ENCODE data around the gene MMEL1.
"Not testable (repeated sequence)": the region's sequence is repeated elsewhere in the genome, so short reads cannot be mapped to it uniquely, and the experiment has no call there.

MMEL1 gene

DNA sequence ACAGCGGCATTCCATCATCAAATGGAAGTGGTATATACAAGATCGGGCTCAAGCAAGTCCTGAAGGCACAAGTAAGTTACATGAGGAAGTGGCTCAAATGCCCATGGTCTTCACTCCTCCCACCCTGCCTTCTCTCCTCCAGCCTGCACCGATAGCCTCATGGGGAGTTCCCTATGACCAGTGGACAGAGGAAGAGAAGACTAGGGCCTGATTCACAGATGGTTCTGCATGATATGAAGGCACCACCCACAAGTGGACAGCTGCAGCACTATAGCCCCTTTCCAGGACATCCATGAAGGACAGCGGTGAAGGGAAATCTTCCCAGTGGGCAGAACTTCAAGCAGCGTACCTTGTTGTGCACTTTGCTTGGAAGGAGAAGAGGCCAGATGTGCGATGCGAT lies 7.1 kb downstream of the MMEL1 start:
- DNase-seq: not testable (repeated sequence)

GRCh38 chr1:2625311-2625710 lies 7.5 kb downstream of the MMEL1 start:
- DNase-seq: no peak

DNA sequence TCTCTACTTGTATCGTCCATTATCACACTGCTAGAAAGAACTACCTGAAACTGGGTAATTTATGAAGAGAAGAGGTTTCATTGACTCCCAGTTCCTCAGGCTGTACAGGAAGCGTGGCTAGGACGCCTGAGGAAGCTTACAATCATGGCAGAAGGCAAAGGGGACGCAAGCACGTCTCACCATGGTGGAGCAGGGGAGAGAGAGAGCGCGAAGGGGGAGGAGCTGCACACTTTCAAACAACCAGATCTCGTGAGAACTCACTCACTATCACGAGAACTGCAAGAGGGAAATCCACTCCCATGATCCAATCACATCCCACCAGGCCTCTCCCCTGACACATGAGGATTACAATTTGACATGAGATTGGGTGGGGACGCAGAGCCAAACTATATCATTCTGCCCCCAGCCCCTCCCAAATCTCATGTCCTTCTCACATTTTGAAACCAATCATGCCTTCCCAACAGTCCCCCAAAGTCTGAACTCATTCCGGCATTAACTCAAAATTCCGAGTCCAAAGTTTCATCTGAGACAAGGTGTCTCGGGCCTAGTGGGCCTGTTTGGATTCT lies 8.0 kb downstream of the MMEL1 start:
- no peak for DNase-seq

GRCh38 chr1:2623571-2624337 lies 9.1 kb downstream of the MMEL1 start:
- DNase-seq: no peak

GRCh38 chr1:2617971-2618470 lies 14.8 kb downstream of the MMEL1 start:
- no peak for DNase-seq

GRCh38 chr1:2614145-2614544 lies 18.7 kb downstream of the MMEL1 start:
- no peak for DNase-seq

- no peak for DNase-seq
Observed at GRCh38 chr1:2612591-2613365, 20.0 kb downstream of the MMEL1 start.

DNA sequence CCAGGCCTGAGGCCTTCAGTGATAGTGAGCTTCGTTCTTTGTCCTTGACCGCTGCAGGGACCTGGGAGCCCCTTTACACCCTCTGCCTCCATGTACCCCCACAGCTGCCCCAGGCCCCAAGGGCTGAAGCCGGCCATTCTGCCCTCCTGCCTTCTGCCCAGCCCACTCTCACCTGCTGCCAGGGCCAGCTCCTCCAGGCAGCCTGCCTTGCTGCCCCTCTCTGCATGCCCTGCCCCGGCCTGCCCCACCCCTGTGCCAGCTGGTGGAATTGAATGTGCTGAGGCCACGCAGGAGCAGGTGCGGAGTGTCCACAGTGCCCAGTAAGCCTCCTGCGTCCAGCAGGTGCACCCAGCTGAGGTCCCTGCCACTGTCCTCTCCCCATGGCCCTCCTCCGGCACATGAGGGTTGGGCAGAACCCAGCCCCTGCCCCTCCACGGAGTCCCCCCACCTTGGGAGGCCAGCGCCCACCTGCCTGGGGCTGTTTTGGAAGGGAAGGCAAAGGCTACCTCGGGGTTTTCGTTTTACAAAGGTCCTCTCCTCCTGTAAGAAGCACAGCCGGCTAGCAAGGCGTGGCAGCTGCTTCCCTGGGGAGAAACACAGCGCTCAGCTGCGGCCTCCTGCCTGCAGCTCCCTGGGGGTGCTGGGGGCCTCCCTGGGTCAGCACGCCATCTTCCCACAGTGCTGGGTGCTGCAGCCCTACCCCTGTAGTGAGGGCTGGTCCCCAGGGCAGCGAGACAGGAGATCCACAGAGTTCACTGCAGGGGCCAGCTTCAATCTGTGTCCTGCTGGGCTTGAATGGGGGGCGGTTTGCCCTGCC lies 21.0 kb downstream of the MMEL1 start:
- no peak for DNase-seq

- no peak for DNase-seq
Observed at GRCh38 chr1:2611031-2611501, 21.8 kb downstream of the MMEL1 start.

GRCh38 chr1:2610036-2610959 lies 22.5 kb downstream of the MMEL1 start:
- DNase-seq: no peak

- no peak for DNase-seq
Observed at GRCh38 chr1:2609319-2610035, 23.3 kb downstream of the MMEL1 start.

- no peak for DNase-seq
Observed at GRCh38 chr1:2607641-2608091, 25.1 kb downstream of the MMEL1 start.

GRCh38 chr1:2606881-2607621 lies 25.8 kb downstream of the MMEL1 start:
- DNase-seq: no peak

DNA sequence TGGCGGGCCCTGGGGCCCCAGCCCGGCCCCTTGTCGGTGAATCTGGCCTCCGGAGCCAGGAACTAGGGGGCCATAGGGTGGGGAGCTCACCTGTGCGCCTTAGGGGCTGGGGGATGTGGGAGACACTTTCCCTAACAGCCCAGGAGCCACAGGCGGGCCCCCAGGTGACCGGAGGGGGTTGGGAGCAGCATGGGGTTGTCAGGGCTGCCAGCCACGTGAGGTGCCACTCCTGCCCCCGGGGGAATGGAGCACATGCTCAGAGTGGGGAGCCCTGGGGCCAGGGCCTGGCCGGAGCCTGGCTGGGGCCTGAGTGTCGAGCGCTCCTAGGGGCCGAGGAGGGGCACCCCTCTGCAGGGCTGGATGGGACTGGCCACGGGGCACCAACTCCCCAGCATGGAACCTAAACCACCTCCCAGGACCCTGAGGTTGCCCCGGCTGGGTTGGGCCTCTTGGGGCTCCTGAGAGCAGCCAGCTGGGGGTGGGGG lies 26.4 kb downstream of the MMEL1 start:
- DNase-seq: no peak

- no peak for DNase-seq
Observed at GRCh38 chr1:2605509-2606395, 27.1 kb downstream of the MMEL1 start.

DNA sequence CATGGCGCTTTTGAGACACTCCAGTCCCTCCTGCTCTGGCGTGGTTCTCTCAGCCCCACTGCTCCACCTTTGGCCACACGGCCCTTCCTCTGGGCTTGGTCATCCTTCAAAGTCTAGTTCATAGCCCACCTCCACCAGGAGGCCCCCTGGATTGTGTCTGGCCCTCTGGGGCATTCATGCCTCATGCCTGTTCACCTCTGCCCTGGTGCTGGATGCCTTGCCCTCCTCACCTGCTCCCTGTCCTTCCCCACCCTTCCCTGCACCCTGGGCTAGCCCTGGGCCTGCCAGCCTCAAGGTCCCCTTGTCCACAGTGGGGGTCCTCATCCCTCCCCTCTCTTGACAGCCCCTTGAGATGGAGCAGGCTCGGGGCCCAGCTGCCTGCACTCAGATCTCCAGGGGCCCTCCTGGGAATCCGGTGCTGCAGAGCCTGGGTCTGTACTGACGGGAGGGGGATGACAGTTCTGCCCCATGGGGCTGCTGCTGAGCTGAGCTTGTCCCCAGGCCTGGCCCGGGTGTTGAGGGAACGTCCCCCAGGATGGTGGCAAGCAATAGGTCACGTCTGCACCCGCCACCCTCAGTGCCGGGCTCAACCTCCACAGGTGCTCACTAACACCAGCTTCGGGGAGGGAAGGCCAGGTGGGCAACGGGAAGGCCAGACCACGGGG lies 27.8 kb downstream of the MMEL1 start:
- no peak for DNase-seq

- DNase-seq: no peak
Observed at GRCh38 chr1:2604156-2604843, 28.5 kb downstream of the MMEL1 start.

Measured in NCI-H1048 (cell line).